ENCODE measurements around the gene COQ10A. TPM values are rescaled to one million over a fixed set of nuclear protein-coding genes. Genes with fewer than 3 reads are reported as not detected.

The COQ10A gene
- 10 to 100 TPM; 16.3 to 25.5 (median 19.6) TPM for polyA plus RNA-seq (ENCODE audit: insufficient read length in 3 of 3)
- long read RNA-seq, donor 1, transcript COQ10A-201 (5 exons, 1,652 nt): major isoform, 8 of 10 reads
- long read RNA-seq, donor 1, partial matches to known transcripts: 0 of 10 reads
- long read RNA-seq, donor 1, other reads (novel, unspliced or antisense): 0 of 10 reads
- long read RNA-seq, donor 2, partial matches to known transcripts: 0 of 7 reads
- long read RNA-seq, donor 2, other reads (novel, unspliced or antisense): 0 of 7 reads
- long read RNA-seq, donor 3, partial matches to known transcripts: 0 of 3 reads
- long read RNA-seq, donor 3, other reads (novel, unspliced or antisense): 0 of 3 reads
- long read RNA-seq, donor 4, transcript COQ10A-202 (5 exons, 1,410 nt): major isoform, 5 of 10 reads
- long read RNA-seq, donor 4, partial matches to known transcripts: 0 of 10 reads
- long read RNA-seq, donor 4, other reads (novel, unspliced or antisense): 0 of 10 reads
- long read RNA-seq, donor 5, partial matches to known transcripts: 0 of 2 reads
- long read RNA-seq, donor 5, other reads (novel, unspliced or antisense): 0 of 2 reads
- long read RNA-seq, donor 6, transcript COQ10A-201 (5 exons, 1,652 nt): major isoform, 5 of 6 reads
- long read RNA-seq, donor 6, partial matches to known transcripts: 0 of 6 reads
- long read RNA-seq, donor 6, other reads (novel, unspliced or antisense): 0 of 6 reads
- long read RNA-seq, donor 7, partial matches to known transcripts: 0 of 4 reads
- long read RNA-seq, donor 7, other reads (novel, unspliced or antisense): 0 of 4 reads
- long read RNA-seq, donor 8, partial matches to known transcripts: 0 of 1 reads
- long read RNA-seq, donor 8, other reads (novel, unspliced or antisense): 0 of 1 reads
- long read RNA-seq, donor 9, transcript COQ10A-201 (5 exons, 1,652 nt): major isoform, 8 of 19 reads
- long read RNA-seq, donor 9, partial matches to known transcripts: 5 of 19 reads
- long read RNA-seq, donor 9, other reads (novel, unspliced or antisense): 0 of 19 reads
- long read RNA-seq, donor 10, partial matches to known transcripts: 0 of 7 reads
- long read RNA-seq, donor 10, other reads (novel, unspliced or antisense): 0 of 7 reads
- long read RNA-seq, donor 11, partial matches to known transcripts: 0 of 4 reads
- long read RNA-seq, donor 11, other reads (novel, unspliced or antisense): 0 of 4 reads
- long read RNA-seq, donor 12, transcript COQ10A-202 (5 exons, 1,410 nt): major isoform, 5 of 453 reads
- long read RNA-seq, donor 12, partial matches to known transcripts: 447 of 453 reads
- long read RNA-seq, donor 12, other reads (novel, unspliced or antisense): 0 of 453 reads
- long read RNA-seq, donor 13, partial matches to known transcripts: 0 of 5 reads
- long read RNA-seq, donor 13, other reads (novel, unspliced or antisense): 0 of 5 reads
- long read RNA-seq, donor 14: 0 reads
- long read RNA-seq, donor 15, partial matches to known transcripts: 0 of 5 reads
- long read RNA-seq, donor 15, other reads (novel, unspliced or antisense): 0 of 5 reads
- long read RNA-seq, donor 16, partial matches to known transcripts: 0 of 4 reads
- long read RNA-seq, donor 16, other reads (novel, unspliced or antisense): 0 of 4 reads

GRCh38 chr12:56266693-56267442 lies at the start of gene COQ10A:
COQ10A (plus strand) TSS chr12:56266942; CDS start chr12:56267119, 177 bp downstream.
- DNase-seq: peak; percentile 92

GRCh38 chr12:56219840-56220239 lies 46.9 kb upstream of the COQ10A start:
- DNase-seq: no peak

- no peak for DNase-seq
Measured at GRCh38 chr12:56220611-56221231, 46.0 kb upstream of the COQ10A start.

GRCh38 chr12:56221232-56221756 lies 45.4 kb upstream of the COQ10A start:
- peak; percentile 79 for DNase-seq

GRCh38 chr12:56221757-56222530 lies 44.8 kb upstream of the COQ10A start, which contains the start of gene RNF41:
RNF41 (minus strand) TSS chr12:56221922; CDS start chr12:56214047, 7,875 bp downstream.
- peak; percentile 98 for DNase-seq

GRCh38 chr12:56222531-56222895 lies 44.2 kb upstream of the COQ10A start:
- no peak for DNase-seq

GRCh38 chr12:56223571-56224101 lies 43.1 kb upstream of the COQ10A start:
- DNase-seq: no peak

- DNase-seq: peak; percentile 99
Measured at GRCh38 chr12:56224102-56224701, 42.5 kb upstream of the COQ10A start, which contains the start of gene NABP2. NABP2 (plus strand) TSS chr12:56224342; CDS start chr12:56224857, 515 bp downstream.

- no peak for DNase-seq
Measured at GRCh38 chr12:56224954-56225353, 41.8 kb upstream of the COQ10A start.

- DNase-seq: no peak
Measured at GRCh38 chr12:56229082-56229481, 37.7 kb upstream of the COQ10A start.

GRCh38 chr12:56229916-56230431 lies 36.8 kb upstream of the COQ10A start, which contains the start of gene SLC39A5:
SLC39A5 (plus strand) TSS chr12:56230051; CDS start chr12:56231275, 1,224 bp downstream.
- no peak for DNase-seq

GRCh38 chr12:56230432-56231183 lies 36.1 kb upstream of the COQ10A start:
- no peak for DNase-seq

- no peak for DNase-seq
Measured at GRCh38 chr12:56231184-56231582, 35.6 kb upstream of the COQ10A start.

GRCh38 chr12:56234746-56235436 lies 31.9 kb upstream of the COQ10A start:
- DNase-seq: no peak

GRCh38 chr12:56236091-56236490 lies 30.7 kb upstream of the COQ10A start:
- DNase-seq: no peak

GRCh38 chr12:56236985-56237384 lies 29.8 kb upstream of the COQ10A start:
- no peak for DNase-seq
